COLO668 (cell line): ENCODE measurements around the gene KLHL18.
A peak's percentile ranks its signal among the peaks of the same experiment; 100 is the strongest.
"Not testable (repeated sequence)": the region's sequence is repeated elsewhere in the genome, so short reads cannot be mapped to it uniquely, and the experiment has no call there.

Experiments used
- DNase-seq: peaks from one replicate; lab custom pipeline; 2025; ENCODE audit not compliant: unreplicated experiment; lab: John Stamatoyannopoulos, UW

Gene KLHL18

GRCh38 chr3:47359323-47359722 lies 76.6 kb downstream of the KLHL18 start:
- no peak for DNase-seq

DNA sequence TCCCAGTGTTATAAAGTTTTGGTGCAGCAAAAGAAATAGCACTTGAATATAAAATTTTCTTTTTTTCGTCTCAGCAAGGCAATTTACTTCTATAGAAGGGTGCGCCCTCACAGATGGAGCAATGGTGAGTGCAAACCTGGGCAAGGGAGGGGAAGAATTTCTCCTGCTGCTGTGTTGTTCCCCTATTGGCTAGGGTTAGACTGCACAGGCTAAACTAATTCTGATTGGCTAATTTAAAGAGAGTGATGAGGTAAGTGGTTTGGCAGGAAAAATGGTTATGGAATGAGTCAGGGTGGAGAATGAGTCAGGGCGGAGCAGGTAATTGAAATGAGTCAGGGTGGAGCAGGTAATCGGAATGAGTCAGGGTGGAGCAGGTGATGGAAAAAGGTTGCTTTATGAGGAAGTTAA lies 77.4 kb downstream of the KLHL18 start:
- not testable (repeated sequence) for DNase-seq

- DNase-seq = no peak
Measured at GRCh38 chr3:47362701-47363100, 80.0 kb downstream of the KLHL18 start.

- DNase-seq = no peak
Measured at GRCh38 chr3:47365213-47366153, 82.7 kb downstream of the KLHL18 start.

DNA sequence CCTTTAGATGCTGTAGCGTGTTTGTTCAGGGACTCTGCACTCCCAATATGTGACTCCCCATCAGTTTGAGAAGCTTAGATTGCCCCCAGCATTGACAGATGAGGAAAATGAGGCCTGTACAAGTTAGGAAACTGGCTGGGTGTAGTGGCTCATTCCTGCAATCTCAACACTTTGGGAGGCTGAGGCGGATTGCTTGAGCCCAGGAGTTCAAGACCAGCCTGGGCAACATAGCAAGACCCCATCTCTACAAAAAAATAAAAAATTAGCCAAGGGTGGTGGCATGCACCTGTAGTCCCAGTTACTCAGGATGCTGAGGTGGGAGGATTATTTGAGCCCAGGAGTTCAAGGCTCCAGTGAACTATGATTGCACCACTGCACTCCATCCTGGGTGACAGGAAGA lies 84.1 kb downstream of the KLHL18 start:
- DNase-seq = no peak

GRCh38 chr3:47367631-47368030 lies 84.9 kb downstream of the KLHL18 start:
- no peak for DNase-seq

- DNase-seq = not testable (repeated sequence)
Measured at GRCh38 chr3:47370020-47370419, 87.3 kb downstream of the KLHL18 start.

- no peak for DNase-seq
Measured at GRCh38 chr3:47370887-47371697, 88.3 kb downstream of the KLHL18 start.

DNA sequence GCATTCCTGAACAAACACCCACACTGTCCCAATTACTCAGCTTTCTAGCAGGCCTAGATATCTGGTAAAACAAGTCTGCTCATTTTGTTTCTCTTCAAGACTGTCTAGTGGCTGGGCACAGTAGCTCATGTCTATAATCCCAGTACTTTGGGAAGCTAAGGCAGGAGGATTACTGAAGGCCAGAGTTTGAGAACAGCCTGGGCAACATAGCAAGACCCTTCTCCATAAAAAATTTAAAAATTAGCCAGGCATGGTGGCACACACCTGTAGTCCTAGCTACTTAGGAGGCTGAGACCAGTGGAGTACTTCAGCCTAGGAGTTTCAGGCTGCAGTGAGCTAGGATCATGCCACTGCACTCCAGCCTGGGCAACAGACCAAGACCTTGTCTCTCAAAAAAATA lies 91.8 kb downstream of the KLHL18 start:
- no peak for DNase-seq

- no peak for DNase-seq
Measured at GRCh38 chr3:47376393-47376792, 93.6 kb downstream of the KLHL18 start.

DNA sequence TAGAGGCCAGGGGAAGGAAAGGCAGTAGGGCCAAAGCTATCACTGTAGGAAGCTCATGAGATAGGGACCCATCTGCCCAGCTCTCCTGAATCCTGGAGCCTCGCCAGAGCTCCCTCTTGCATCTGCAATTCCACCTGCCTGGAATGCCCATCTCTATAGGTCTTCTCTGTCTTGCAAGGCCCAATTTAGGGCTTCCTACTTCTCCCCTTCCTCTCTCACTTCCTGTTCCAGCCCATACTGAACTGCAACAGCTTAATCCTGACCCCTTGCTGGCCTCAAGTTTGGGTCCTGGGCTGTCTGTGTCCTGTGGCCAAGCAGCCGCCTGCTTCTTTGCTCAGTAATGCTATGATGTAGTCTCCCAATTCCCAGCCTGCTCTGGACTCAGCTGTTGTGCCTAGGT lies 94.4 kb downstream of the KLHL18 start:
- DNase-seq = no peak

DNA sequence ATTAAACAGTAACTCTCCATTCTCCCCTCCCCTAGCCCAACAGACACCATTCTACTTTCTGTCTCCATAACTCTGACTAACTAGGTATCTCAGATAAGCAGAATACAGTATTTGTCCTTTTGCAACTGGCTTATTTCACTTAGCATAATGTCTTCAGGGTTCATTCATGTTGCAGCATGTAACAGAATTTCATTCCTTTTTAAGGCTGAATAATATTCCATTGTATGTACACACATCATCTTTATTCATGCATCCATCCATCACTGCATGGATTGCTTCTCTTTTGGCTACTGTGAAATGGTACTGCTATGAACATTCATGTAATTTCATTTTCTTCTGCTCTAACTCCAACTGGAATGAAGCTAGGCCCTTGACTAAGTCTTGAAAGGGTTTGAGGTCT lies 96.1 kb downstream of the KLHL18 start:
- DNase-seq = no peak

GRCh38 chr3:47379411-47379899 lies 96.7 kb downstream of the KLHL18 start:
- no peak for DNase-seq

- DNase-seq = no peak
Measured at GRCh38 chr3:47380026-47380600, 97.4 kb downstream of the KLHL18 start.

DNA sequence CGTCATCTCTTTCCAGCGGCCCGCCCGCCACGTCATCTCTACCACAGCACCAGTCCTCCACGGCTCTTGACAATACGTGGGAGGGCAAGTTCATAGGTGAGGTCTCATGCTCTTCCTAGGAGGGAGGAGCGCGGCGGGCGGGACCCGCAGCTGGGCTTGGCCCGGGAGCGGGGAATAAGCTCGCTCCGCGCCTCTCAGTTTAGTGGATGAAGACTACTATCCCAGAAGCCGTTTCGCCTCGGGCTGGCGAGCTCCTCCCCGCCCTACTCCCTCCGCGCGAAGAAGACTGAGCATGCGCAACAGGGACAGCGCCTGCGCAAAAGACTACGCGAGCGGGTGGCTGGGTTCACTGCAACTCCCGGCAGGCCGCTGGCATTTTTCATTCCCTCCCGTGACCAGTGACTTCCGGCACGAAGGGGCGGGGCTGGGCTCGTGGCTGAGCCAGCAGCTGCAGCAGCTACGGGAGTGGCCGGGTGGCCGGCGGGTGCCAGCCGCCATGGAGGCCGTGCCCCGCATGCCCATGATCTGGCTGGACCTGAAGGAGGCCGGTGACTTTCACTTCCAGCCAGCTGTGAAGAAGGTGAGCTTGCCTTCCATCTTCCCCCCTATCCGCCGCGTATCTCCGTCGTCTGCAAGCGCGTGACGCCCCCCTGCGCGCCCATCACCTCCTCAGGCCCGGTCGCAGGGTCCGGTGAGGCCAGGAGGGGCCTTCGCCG lies 98.0 kb downstream of the KLHL18 start, which contains the start of gene PTPN23:
TSS of gene PTPN23 (plus strand) at position 421 of the 716 bp plus-strand sequence. CDS start at position 497, 76 bp downstream.
- peak; percentile 96 for DNase-seq

DNA sequence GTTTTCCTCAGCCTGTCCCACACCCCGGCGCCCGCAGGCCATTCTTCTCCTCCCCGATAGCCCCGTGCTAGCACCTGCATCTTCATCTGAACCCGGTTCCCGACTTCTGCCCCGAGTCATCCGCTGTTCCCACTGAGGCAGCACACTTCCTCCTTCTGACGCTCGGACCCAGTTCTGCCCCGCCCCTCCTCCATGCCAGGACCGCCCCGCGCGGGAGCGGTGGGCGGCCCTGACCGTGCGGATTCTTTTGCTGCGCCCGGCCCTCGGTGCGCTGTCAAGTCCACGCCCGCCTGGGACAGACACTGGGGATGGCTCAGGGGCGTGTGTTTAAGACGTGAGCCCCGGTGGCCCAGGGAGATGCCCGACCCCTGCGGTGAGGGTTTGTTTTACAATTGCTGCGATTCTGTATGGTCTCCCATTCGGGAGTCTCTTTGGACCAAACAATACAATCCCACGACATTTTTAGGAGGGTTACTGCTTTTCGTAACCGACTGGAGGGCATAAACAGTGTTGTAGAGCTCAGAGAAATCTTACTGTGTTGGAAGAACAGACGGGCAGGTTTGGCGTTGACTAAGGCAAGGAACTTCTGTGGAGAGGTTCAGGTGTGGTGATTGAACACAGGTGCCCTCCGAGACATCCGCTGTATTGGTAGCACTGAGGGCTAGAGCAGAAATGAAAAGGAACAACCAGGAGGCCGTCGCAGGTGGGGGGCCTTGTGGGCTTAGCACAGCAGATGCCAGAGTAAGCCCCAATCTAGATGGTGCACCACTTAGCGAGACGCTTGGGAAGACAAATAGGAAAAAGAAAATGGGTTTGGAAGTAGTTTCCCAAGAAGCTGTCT lies 98.8 kb downstream of the KLHL18 start:
- peak; percentile 80 for DNase-seq

GRCh38 chr3:47384425-47384824 lies 101.7 kb downstream of the KLHL18 start:
- DNase-seq = no peak

DNA sequence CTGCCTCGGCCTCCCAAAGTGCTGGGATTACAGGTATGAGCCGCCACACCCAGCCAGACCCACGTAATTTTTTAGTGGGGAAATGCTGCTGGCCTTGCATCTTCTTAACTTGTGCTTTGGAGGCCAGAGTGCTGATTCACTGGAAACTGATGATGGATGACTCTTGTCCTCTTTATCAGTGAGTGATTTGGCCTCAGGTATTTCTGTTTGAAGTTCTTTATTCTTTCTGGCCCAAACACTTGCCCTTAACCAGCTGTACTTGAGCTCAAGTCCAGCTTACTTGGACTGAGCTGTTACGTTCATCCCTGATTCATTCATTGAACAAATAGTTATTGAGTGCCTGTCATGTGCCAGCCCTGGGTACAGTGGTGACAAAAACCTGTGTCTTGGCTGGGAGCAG lies 102.3 kb downstream of the KLHL18 start:
- DNase-seq = no peak

DNA sequence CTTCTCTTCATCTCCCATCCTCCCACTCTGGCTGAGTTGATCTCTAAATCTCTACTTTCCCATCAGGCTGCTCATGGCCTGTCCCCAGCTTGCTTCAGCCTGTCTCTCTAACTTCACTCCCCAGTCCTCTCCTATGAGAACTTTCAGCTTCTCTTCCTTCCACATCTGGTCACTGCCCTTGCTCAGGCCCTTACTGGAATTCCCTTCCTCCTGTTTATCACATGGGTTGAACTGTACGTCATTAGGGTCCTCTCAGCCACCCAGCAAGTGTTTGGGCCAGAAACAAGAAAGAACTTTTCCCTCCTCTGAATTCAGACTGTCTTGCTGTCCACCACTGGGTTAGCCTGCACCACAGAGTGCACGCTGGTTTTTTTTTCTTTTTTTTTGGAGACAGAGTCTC lies 103.1 kb downstream of the KLHL18 start:
- no peak for DNase-seq

GRCh38 chr3:47392933-47393332 lies 110.2 kb downstream of the KLHL18 start:
- DNase-seq = no peak
